D721Med (cell line): Measurements from ENCODE around the gene TMEM184A.

Source experiments
- DNase-seq: peaks from one replicate; pipeline ENCODE4 v3.0.0; 2011; ENCODE audit warnings: low spot score; ENCODE audit not compliant: insufficient read length
- FAIRE-seq: peaks from 2 replicates; lab custom pipeline; 2011; peaks lifted over from hg19 to GRCh38; lab: Jason Lieb, UNC
- CTCF ChIP-seq: IDR thresholded peaks from 2 replicates; pipeline ENCODE4 v1.5.1; 2012; ENCODE audit warnings: mild to moderate bottlenecking, control low read depth; ENCODE audit not compliant: insufficient read depth; ENCODE audit errors: missing control alignments

TMEM184A gene

GRCh38 chr7:1561036-1561940, 5.3 kb upstream of the TMEM184A start:
- DNase-seq (no peak), FAIRE-seq (no peak)
- no peak for TF ChIP-seq CTCF

GRCh38 chr7:1560620-1561031, 4.6 kb upstream of the TMEM184A start:
- TF ChIP-seq CTCF = no peak
- DNase-seq (no peak), FAIRE-seq (no peak)

- TF ChIP-seq CTCF = no peak
- DNase-seq = no peak
- no peak for FAIRE-seq
Measured at GRCh38 chr7:1559626-1560590, 3.9 kb upstream of the TMEM184A start.

GRCh38 chr7:1558841-1559625, 3.0 kb upstream of the TMEM184A start:
- TF ChIP-seq CTCF = no peak
- FAIRE-seq (no peak), DNase-seq (no peak)

GRCh38 chr7:1558181-1558811, 2.3 kb upstream of the TMEM184A start:
- DNase-seq (no peak), FAIRE-seq (no peak)
- peak; percentile 24 for TF ChIP-seq CTCF

- FAIRE-seq = no peak
- TF ChIP-seq CTCF = no peak
- no peak for DNase-seq
Measured at GRCh38 chr7:1557771-1558170, 1.8 kb upstream of the TMEM184A start.
